COLO668 (cell line): ENCODE data around the gene GINS1.
A peak's percentile ranks its signal among the peaks of the same experiment; 100 is the strongest.

Experiments used
- DNase-seq: peaks from one replicate; lab custom pipeline; 2025; ENCODE audit not compliant: unreplicated experiment; lab: John Stamatoyannopoulos, UW

Gene GINS1

DNA sequence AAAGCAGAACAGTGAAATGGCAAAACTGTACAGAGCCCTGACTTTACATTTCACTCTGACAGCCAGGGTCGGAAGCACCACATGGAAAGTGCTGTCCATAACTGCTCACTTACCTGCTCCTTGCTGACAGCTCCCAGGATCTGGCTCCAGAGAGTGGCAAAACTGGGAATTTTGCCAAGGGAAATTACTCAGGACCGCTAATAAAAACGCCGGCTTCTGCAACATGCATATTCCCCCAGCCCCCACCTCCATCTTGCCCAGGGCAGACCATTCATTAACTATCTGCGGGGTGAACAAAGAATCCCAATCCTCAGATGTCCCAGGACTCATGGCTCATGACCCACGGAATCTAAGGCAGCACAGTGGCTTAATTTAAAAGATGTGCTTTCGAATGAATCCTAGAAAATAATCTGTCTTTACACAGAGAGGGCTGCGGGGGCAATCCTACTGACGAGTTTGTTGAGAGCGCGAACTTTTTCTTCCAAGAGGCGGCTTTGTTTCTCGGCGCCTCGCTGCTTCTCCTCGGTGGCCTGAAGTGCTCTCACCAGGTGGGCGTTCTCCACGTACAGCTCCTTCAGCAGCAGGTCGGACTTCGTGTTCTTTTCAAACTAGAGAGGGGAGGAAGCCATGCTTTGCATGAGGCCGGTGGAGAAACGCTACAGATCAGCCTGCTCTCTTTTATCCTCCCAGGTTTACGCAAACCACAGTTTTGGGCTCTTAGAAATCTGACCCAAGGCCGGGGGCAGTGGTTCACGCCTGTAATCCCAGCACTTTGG lies 45.8 kb downstream of the GINS1 start:
- DNase-seq: peak; percentile 22

GRCh38 chr20:25454153-25454900 lies 46.9 kb downstream of the GINS1 start:
- DNase-seq: no peak

- DNase-seq: no peak
Measured at GRCh38 chr20:25457886-25458680, 50.6 kb downstream of the GINS1 start.

GRCh38 chr20:25459111-25459830 lies 51.8 kb downstream of the GINS1 start:
- DNase-seq: no peak

GRCh38 chr20:25459916-25460535 lies 52.6 kb downstream of the GINS1 start:
- DNase-seq: no peak

- no peak for DNase-seq
Measured at GRCh38 chr20:25460566-25461280, 53.2 kb downstream of the GINS1 start.

DNA sequence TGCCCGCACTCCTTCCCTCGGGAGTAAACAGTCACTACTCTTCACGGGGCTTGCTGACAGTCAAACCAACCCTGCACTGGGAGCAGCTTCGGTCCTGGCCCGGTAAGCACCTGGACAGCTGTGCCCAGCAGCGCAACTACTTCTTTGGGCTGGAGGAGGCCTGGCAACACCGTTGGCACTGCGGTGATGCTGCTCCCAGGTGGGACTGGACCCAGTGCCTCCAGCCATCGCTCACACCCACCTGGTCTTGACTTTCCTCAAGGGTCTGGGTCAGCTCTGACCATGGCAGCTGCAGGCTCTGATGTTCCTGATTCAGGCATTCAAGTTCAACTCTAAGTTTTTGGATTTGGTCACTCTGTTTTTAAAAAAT lies 53.8 kb downstream of the GINS1 start:
- no peak for DNase-seq

GRCh38 chr20:25461786-25462545 lies 54.5 kb downstream of the GINS1 start:
- no peak for DNase-seq

GRCh38 chr20:25464501-25465242 lies 57.2 kb downstream of the GINS1 start:
- no peak for DNase-seq

DNA sequence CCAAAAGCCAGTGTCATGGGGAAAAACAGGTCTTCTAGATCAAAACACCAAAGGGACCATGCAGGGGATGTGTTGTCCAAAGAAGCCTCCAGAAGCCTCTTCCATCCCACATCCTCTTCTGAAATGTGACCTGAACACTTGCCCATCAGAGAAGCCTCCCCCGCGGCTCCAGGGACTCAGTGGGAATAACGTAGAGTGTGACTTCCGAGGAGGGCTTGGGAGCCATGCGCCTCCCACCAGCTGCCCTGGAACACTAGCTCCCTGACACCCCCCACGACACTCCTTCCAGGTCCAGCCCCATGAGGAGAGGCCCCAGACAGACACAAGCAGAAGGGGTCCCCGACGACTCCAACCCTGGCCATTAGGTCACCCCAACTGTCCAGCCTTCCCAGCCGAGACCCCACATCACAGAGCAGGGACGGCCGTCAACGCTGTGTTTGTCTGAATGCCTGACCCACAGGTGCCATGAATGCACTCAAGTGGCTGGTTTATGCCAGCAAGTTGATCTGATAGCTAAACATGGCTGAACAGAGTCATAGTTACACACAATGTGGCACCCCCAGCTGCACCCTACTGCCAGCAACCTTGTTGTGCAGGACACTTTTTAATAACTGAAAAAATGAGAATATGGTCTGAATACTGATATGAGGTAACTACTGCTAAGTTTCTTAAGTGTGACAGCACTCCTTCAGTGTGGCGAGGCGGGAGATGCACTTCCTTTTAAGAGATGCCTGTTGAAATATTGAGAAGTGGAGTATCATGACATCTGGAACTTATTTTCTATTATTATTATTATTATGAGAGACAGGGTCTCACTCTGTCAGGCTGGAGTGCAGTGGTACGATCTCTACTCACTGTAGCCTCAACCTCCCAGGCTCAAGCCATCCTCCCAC lies 58.0 kb downstream of the GINS1 start:
- no peak for DNase-seq

GRCh38 chr20:25466846-25467245 lies 59.4 kb downstream of the GINS1 start:
- no peak for DNase-seq

DNA sequence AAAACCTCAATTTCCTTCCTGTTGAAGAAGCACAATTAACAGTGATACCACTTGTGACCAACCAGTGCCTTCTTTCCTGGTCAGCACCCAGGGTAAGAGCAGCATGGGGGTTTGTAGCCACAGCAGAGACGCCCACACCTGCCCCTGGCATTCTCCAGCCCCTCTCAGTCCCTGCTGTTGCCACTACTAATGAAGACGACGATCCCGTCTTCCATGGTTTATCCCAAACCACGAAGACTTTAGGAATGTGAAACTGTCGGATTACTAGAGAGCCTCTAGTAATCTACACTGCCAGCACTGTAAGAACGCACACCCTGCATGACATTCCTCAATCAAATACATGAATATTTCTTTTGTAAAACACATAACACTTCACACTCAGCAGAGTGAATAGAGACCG lies 60.0 kb downstream of the GINS1 start:
- DNase-seq: no peak

DNA sequence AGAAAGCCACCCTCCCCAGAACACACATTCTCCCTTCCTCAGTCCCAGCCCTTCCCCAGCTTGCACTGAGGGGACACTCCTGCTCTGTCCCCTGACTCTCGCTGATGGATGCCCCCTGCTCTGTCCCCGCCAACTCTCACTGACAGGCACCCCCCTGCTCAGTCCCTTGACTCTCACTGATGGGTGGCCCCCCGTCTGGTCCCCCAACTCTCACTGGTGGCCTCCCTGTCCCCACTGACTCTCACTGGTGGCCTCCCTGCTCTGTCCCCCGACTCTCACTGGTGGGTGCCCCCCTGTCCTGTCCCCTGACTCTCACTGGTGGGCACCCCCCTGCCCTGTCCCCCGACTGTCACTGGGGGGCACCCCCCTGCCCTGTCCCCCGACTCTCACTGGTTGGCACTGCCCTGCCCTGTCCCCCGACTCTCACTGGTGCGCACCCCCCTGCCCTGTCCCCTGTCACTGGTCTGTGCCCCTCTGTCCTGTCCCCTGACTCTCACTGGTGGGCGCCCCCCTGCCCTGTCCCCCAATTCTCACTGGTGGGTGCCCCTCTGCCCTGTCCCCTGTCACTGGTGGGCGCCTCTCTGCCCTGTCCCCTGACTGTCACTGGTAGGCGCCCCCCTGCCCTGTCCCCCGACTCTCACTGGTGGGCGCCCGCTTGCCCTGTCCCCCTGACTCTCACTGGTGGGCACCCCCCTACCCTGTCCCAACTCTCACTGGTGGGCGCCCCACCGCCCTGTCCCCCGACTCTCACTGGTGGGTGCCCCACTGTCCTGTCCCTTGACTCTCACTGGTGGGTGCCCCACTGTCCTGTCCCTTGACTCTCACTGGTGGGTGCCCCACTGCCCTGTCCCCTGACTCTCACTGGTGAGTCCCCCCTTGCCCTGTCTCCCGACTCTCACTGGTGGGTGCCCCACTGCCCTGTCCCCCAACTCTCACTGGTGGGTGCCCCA lies 60.9 kb downstream of the GINS1 start:
- DNase-seq: no peak

GRCh38 chr20:25469558-25469957 lies 62.1 kb downstream of the GINS1 start:
- no peak for DNase-seq

DNA sequence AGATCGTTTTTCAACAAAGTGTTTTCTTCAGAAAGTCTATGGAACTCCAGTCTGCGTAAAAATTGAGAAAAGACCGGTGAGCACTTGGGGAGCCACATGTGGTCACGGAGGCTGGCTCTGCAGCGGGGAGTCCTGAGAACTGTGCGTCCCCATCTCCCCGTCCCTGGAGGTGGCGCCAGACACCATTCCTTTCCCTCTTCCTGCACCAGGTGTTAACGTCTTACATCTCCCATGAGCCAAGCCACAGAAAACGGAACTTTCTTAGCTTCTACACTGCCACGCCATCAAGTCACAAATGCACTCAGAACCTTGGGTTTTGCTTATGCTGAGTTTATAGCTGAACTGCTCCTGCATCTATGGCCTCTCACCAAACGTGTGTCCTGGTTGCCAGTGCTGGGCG lies 62.6 kb downstream of the GINS1 start:
- DNase-seq: peak; percentile 46

- DNase-seq: no peak
Measured at GRCh38 chr20:25471020-25471419, 63.5 kb downstream of the GINS1 start.
